Measurements from ENCODE around the gene CAPN9.

CAPN9 gene

DNA sequence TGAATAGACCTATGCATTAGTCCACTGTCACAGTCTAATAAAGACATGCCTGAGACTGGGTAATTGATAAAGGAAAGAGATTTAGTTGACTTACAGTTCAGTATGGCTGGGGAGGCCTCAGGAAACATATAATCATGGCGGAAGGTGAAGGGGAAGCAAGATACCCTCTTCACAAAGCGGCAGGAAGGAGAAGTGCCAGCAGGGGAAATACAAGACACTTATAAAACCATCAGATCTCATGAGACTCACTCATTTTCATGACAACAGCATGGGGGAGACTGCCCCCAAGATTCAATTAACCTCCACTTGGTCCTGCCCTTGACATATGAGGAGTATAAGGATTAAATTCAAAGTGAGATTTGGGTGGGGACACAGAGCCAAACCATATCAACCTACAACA lies 59.4 kb downstream of the CAPN9 start:
- no peak for DNase-seq

DNA sequence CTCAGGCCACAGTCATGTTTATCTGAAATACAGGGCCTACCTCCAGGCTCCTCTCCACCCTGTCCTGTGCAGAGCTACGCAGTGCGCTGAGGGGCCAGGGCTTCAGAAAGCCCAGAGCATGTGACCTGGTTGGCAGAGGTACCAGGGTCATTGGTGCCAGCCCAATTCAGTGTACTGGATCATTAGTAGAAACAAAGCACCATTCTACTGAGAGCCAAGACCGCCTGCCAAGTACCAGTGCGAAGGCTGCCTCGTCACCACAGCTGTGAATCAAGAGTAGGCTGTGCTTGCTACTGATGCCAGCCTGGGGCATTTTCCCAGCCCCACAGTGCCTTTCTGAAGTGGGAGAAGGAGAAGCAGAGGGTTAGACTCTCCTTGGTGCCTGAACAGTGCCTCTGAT lies 59.8 kb downstream of the CAPN9 start:
- no peak for DNase-seq

DNA sequence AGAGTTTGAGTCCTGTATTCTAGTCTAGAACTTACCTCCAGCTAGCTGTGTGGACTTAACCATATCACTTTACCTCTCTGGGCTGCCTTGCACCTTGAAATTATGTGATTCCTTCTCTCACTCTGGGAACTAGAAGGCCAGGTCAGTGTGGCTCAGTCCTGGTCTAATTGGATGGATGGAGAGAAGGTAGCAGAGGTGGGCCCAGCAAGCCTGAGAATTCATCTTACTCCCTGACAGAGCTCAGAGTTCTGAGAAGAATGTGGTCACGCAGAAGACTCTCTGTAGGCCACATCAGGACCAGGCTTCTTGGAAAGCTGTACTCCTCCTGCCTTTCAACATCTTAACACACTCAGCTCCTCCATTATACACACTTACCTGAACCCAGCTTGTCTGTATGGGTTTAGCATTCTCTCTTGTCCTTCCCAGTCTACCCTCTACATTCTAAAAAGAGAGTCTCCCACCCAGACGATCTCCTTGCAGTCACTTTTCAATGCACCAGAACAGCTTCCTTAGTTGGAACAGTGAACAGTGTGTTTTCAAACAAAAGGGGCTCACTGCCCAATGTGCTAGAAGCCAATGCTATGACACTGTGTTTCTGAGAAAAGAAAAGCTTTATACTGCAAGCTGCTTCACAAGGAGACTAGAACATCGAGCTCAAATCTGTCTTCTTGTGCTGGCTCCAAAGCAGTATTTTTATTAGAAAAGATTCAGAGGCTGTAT lies 60.5 kb downstream of the CAPN9 start:
- no peak for DNase-seq

DNA sequence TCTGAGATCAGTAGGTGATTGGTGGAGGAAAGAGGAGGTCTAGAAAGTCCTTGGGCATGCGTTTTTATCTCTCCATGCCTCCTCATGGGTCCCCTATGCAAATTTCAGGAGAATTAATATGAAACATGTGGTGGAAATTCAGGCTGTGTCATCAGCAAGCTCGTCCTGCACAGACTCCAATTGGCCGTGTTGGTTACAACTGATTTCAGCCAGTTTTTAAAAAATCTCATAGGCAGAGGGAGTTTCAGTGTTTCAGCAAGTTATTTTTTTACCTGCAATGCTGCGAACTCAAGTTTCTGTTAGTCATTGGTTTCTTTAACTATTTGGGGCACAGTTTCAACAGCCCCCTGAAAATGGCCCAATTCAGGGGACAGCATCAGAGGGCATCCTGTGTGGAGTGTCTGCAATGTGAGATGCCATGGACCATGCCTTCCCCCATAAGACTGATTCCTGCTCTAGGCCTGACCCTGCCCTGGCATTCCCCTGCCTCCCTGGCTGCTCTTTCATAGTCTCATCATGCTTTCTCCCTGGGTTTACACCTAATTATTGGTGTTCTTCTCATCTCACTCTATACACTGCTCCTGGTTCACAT lies 61.2 kb downstream of the CAPN9 start:
- no peak for DNase-seq

GRCh38 chr1:230809256-230809990 lies 62.2 kb downstream of the CAPN9 start:
- no peak for DNase-seq

- DNase-seq = no peak
Measured at GRCh38 chr1:230812568-230812967, 65.4 kb downstream of the CAPN9 start.

DNA sequence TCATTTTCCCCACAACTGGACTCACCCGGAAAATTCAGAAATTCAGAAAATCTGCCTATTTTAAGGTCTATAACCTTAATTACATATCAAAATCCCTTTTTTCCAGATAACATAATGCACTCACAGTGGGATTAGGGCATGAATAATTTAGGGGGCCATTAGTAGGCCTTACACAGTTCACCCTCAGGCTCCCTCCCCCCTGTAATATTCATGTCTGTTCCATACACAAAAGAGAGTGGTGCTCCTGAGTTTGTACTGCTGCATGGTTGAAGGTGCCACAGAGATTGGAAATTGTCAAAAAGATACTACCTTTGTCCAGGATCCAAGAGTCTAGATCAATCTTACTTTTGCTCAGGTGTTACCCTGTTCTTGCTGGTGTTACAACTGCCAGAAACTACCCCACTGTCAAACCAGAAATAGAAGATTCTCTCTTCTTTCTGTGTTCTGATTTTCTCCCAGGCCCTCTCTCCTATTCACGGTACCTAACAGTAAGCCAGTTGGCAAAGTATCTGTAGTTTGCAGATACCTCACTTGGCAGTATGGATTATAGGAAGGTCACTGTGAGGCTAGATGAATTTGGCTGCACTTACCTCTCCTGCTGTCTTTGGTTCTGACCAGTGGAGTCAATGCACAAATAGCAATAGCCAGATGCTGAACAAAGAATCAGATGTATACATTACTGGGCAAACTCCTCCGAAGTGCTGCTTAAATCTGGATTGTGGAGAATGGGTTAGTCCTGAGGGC lies 67.9 kb downstream of the CAPN9 start:
- DNase-seq = no peak

- DNase-seq = no peak
Measured at GRCh38 chr1:230816018-230816417, 68.8 kb downstream of the CAPN9 start.

DNA sequence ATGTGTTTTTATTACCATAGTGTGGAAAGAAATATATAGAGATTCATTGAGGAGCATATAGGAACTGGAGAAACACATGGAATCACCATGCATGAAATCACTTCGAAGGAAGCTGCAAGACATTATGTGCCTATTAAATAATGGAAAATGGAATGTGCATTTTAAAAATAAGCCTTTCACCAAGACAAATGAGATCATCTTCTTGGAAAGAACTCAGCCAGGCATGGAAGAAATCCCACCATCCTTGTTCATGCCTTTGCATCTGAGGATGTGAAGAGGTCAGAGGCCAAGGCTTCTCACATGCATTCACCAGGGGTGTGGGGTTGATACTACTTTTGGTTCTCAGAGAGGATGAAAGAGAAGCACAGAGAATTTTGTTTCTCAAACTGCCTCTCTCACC lies 71.2 kb downstream of the CAPN9 start:
- no peak for DNase-seq

DNA sequence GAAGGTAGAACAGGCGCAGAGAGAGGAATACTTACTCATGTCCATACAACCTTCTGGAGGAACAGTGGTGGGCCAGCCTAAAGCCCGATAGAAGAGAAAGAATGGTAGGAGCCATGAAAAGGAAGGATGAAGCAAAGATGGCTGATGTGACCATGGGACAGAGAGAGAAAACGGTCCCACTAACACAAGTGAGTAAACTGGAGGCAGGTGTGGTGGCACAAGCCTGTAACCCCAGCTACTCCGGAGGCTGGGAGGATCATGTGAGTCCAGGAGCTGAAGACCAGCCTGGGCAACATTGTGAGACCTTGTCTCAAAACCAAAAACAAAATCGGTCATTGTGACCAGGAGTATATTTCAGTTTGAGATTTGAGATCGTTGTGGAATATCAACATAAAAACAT lies 71.7 kb downstream of the CAPN9 start:
- DNase-seq = no peak

- DNase-seq = no peak
Measured at GRCh38 chr1:230819976-230820375, 72.8 kb downstream of the CAPN9 start.

- DNase-seq = no peak
Measured at GRCh38 chr1:230820568-230820967, 73.4 kb downstream of the CAPN9 start.

- no peak for DNase-seq
Measured at GRCh38 chr1:230821346-230821745, 74.2 kb downstream of the CAPN9 start.

DNA sequence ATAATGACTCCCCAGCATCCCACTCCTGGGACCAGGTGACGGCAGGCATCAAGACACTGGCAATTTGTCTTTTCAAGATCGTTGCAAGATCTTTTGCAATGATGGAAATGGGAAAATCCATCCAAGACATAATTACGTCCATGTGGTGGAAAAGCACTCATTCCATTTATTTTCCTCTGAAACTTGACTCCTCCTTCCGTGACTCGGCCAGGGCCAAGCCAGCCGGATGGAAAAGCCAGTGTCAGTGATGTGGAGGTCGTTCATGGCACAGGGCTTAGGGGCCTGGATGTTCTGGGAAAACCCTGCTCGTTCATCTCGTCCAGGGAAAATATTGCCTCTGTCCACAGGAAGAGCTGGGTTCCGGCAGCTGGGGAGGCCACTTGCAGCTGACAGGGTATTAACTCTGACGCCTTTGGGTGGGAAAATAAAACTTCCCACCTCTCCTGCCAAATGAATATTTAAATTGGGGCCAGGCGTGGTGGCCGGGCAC lies 74.9 kb downstream of the CAPN9 start:
- no peak for DNase-seq

- no peak for DNase-seq
Measured at GRCh38 chr1:230823426-230823825, 76.2 kb downstream of the CAPN9 start.

DNA sequence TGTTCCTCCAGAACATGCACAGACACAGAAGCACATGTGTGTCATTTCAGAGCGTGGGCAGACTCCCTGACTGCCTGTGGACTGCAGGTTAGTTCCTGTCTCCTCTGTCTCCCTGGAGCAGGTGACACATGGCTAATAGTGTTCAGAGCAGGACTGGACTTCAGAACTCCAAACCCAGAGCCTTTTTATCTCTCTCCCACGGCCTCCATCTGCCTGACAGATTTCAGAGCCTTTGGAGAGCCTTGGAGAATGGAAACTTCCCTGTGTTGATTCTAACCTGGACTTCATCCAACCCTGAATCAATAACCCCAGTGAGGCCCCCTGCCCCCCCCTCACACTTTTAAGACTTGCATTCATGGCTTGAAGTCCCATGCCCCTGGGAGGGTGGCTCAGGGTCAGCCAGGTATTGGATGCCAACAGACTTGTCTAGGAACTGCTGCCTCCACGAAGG lies 76.8 kb downstream of the CAPN9 start:
- no peak for DNase-seq

DNA sequence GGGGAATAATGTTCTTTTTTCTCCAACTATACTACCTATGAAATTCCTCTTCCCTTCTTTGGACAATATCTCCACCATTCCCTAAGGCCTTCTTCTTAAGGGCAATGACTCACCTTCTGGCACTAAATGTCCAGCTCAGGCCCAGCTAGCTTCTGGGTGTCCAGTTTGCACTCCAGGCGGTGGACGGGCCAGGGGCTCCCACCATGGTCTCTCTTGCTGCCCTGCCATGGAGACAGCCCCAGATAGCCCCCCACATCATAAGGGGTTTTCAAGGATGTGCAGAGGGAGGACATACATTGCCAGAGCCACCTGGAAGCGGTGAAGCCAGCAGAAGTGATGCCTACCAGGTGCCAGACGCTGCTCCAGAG lies 77.3 kb downstream of the CAPN9 start:
- DNase-seq = no peak

GRCh38 chr1:230824919-230825721 lies 77.9 kb downstream of the CAPN9 start:
- no peak for DNase-seq

DNA sequence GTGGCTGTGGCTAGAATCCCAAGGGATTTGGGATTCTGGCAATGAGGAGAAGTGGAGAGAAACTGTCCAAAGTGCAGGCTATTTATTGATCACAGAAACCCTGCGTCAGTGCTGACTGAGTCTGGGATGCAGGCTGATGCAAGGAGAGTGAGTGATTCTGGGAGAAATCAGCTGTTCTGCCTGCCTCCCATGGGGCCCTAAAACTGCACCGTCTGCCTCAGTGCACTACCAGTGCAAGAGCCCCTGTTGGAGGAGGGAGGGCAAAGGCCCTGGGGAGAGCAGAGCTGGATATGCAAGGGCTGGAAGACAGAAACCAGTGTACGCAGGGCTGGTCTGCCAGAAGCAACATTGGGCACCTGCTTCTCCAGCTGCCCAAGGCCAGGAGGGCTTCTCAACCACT lies 78.6 kb downstream of the CAPN9 start:
- no peak for DNase-seq

DNA sequence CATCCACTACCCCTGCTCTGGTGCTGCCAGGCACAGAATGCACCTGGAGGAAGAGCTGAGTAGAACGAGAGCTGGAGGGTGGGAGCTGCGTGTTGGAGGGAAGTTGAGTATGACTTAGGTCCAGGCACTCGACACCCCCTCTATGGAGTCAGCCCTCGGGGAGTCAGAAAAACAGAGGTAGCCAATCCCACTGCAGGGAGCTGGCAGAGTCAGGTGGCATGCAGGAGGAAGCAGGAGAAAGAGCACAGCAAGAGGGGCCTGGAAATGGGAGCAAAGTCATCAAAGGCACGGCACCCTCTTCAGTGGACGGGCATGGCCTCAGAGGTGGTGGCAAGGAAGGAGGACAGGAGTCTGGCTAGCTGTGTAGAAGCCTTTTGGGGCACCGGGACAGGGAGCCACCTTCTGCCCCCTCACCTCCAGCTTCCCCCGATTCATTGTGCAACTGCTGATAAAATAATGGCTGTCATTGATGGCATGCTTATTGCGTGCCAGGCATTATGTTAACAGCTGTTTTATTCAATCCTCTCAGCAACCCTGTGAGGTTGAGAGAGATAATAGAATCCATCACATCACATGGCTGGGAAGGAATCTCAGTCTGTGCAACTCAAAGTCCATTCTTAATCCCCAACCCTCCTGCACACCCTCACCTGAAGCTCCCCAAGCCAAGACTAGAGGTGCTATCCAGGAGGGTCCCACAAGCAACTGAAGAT lies 79.1 kb downstream of the CAPN9 start:
- no peak for DNase-seq

DNA sequence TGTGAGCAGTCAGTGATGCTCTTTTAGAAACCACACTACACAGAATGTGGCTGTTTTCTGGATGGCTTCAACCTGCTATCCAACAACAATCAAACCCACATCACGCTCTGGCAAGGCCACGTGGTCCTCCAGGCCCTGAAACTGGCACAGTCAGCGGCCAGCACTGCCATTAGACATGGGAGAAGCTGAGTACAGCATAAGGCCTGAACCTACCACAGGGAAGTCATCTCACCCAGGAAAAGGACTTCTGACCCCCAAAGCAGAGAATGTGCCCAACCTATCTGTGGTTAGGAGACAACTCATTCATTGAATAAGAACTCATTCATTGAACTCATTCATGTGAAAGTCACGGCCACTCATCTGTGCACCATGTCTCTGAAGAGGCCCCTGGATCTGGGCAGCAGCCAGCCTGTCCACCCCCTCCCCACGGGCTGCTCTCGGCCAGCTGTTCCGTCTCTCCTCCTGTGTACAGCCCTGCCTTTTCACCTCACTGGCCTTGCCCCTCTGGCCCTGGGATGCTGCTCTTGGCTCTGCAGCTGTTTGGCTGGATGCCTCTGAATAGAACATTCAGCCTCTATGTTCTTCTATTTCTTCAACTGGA lies 80.0 kb downstream of the CAPN9 start:
- no peak for DNase-seq

All from activated naive CD4-positive, alpha-beta T cell treated with anti-CD3 and anti-CD28 coated beads, Interleukin-2, amount 50 U/mL, for 16 hours (primary cell).